KBM-7 (cell line): ENCODE measurements around the gene RASA1.
A peak's percentile ranks its signal among the peaks of the same experiment; 100 is the strongest.
"Not testable (repeated sequence)": the region's sequence is repeated elsewhere in the genome, so short reads cannot be mapped to it uniquely, and the experiment has no call there.

ENCODE experiments used
- DNase-seq: peaks from one replicate; pipeline ENCODE4 v3.0.0-alpha.2; 2015
- in situ Hi-C: fragments of 300-500 bp; cut with MboI; formaldehyde crosslinking; loops from 2 replicates; pipeline ENCODE4 v1.14.3; 2020; ENCODE audit warnings: low sequenced_read_pairs, low pct_unique_long_range_greater_than_20kb, mixed read lengths

Gene RASA1

GRCh38 chr5:87277279-87277835, 9.7 kb downstream of the RASA1 start:
- DNase-seq, result no peak
- in situ Hi-C loops, result no loop called here

GRCh38 chr5:87278590-87279100, 11.0 kb downstream of the RASA1 start:
- in situ Hi-C loops, result no loop called here
- peak; percentile 28 for DNase-seq

GRCh38 chr5:87282269-87282668, 14.6 kb downstream of the RASA1 start:
- in situ Hi-C loops, result no loop called here
- no peak for DNase-seq

- in situ Hi-C loops, DNase-seq: not testable (repeated sequence)
Observed at GRCh38 chr5:87287266-87287665, 19.6 kb downstream of the RASA1 start.

GRCh38 chr5:87298692-87299362, 31.1 kb downstream of the RASA1 start:
- DNase-seq, result peak; percentile 38
- in situ Hi-C loops, result no loop called here

- DNase-seq, result no peak
- in situ Hi-C loops, result no loop called here
Observed at GRCh38 chr5:87300176-87300575, 32.5 kb downstream of the RASA1 start.

GRCh38 chr5:87300744-87301143, 33.1 kb downstream of the RASA1 start:
- in situ Hi-C loops, result no loop called here
- DNase-seq, result no peak

GRCh38 chr5:87302061-87302460, 34.4 kb downstream of the RASA1 start:
- DNase-seq, result no peak
- in situ Hi-C loops, result no loop called here

GRCh38 chr5:87303324-87303723, 35.6 kb downstream of the RASA1 start:
- DNase-seq, result no peak
- in situ Hi-C loops, result no loop called here

GRCh38 chr5:87306090-87306489, 38.4 kb downstream of the RASA1 start:
- DNase-seq, in situ Hi-C loops: not testable (repeated sequence)

- in situ Hi-C loops, result no loop called here
- no peak for DNase-seq
Observed at GRCh38 chr5:87307796-87308423, 40.2 kb downstream of the RASA1 start.

- DNase-seq, result no peak
- in situ Hi-C loops, result no loop called here
Observed at GRCh38 chr5:87311405-87312279, 44.0 kb downstream of the RASA1 start.

GRCh38 chr5:87313216-87313615, 45.5 kb downstream of the RASA1 start:
- DNase-seq, result peak; percentile 27
- in situ Hi-C loops, result no loop called here

- in situ Hi-C loops, result no loop called here
- DNase-seq, result no peak
Observed at GRCh38 chr5:87319469-87319868, 51.8 kb downstream of the RASA1 start.

GRCh38 chr5:87321605-87322004, 53.9 kb downstream of the RASA1 start:
- no peak for DNase-seq
- in situ Hi-C loops, result no loop called here

GRCh38 chr5:87322381-87322780, 54.7 kb downstream of the RASA1 start:
- no peak for DNase-seq
- in situ Hi-C loops, result no loop called here

- no peak for DNase-seq
- in situ Hi-C loops, result no loop called here
Observed at GRCh38 chr5:87327998-87328397, 60.3 kb downstream of the RASA1 start.

GRCh38 chr5:87329114-87329513, 61.4 kb downstream of the RASA1 start:
- no peak for DNase-seq
- in situ Hi-C loops, result no loop called here

GRCh38 chr5:87339986-87340385, 72.3 kb downstream of the RASA1 start:
- DNase-seq, result no peak
- in situ Hi-C loops, result no loop called here

- in situ Hi-C loops, result no loop called here
- peak; percentile 55 for DNase-seq
Observed at GRCh38 chr5:87340716-87341115, 73.0 kb downstream of the RASA1 start.
